Embryonic facial prominence (tissue), 1 donor: ENCODE results near the gene MFAP3.
A peak's percentile ranks its signal among the peaks of the same experiment; 100 is the strongest.
"Not testable (repeated sequence)": the region's sequence is repeated elsewhere in the genome, so short reads cannot be mapped to it uniquely, and the experiment has no call there.

ENCODE experiments used
- DNase-seq: peaks from one replicate; pipeline ENCODE4 v3.0.0-alpha.2; 2016; ENCODE audit errors: extremely low spot score

Gene MFAP3

GRCh38 chr5:154053468-154053867 lies 14.7 kb downstream of the MFAP3 start:
- no peak for DNase-seq

GRCh38 chr5:154055201-154055600 lies 16.4 kb downstream of the MFAP3 start:
- DNase-seq, result no peak

GRCh38 chr5:154058055-154059038 lies 19.6 kb downstream of the MFAP3 start:
- no peak for DNase-seq

DNA sequence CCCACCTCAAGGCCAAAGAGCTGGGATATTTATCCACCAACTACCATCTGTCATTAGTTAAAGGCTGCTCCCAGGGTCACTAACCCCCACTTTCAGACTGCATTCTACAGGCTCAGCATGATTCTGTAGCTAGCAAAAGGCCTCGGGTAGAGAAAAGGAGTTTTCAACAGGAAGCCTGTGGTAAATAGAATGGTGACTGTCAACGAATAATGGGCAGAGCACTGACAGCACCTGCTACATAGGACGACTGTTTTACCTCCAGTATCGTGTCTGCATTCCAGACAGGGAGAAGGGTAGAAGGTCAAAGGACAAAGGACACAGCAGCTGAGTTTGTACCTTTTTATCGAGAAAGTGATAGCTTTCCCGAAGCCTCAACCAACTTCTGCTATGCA lies 20.3 kb downstream of the MFAP3 start:
- no peak for DNase-seq

DNA sequence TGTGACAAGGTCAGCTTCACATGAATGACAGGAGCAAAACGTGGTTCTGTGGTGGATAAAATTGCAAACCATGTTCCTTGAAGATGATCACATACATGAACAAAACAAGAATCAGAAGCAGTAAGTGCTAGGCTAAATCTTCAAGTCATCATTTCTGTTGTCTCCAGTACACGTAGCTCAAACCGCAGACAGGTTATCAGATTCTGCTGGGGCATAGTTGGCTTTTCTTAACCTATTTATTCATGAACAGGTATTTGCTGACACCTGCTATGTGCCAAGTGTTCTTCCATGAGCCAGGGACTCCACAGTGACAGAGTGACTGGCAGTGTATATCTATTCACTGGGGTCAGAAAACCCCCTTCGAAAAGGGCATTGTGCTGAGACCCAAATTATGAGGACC lies 20.8 kb downstream of the MFAP3 start:
- no peak for DNase-seq

GRCh38 chr5:154060606-154061005 lies 21.8 kb downstream of the MFAP3 start:
- no peak for DNase-seq

DNA sequence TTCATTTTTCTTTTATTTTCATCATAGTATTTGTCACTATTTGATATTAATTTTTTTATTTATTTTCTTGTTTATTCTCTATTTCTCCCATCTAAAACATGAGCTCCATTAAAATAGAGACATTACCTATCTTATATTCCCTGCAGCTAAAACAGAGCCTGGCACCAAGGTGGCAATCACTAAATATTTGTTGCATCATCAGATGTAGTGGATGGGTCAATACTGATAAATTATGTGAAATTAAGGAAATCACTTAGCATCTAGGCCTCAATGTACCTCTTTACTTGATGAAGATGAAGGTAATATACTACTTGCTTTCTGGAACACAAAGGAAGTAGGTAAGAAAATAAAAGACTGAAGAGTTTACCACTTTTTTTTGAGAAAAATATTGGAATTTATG lies 24.6 kb downstream of the MFAP3 start:
- DNase-seq, result no peak

DNA sequence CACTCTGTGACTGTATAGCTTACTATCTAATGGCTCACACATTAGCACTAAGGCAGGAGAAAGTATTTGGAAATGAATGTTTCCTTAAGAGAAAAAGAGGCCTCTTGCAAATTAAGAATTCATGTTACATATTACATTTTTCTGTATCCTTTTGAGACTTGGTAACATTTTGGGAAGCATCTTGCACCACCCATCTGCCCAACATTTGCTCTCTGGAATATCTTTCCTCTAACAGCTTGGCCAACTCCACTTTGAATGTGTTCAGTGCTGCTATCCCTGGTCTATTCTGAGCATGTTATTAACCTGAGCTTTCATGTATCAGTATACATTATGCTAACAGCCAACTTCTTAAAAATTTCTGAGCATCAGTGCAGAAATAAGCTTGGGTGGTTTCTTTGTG lies 27.2 kb downstream of the MFAP3 start:
- DNase-seq, result no peak

DNA sequence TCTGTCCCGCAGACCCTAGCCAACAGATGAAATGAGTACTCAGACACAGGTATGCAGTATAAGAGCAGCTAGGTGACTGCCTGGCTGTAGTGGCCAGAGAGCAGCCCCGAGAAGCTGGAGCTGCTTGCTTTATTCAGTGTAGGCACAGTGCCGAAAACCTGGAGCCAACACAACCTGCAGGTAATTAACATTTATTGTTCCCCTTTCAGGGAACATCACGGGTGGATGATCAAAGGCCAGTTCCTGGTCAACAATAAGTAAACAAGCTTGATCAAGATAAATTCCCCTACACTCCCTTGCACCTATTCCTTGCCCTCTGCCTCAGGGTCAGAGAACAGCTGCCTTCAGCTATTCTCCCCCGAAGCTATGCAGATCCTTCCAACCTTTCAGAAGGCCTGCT lies 31.1 kb downstream of the MFAP3 start:
- not testable (repeated sequence) for DNase-seq

DNA sequence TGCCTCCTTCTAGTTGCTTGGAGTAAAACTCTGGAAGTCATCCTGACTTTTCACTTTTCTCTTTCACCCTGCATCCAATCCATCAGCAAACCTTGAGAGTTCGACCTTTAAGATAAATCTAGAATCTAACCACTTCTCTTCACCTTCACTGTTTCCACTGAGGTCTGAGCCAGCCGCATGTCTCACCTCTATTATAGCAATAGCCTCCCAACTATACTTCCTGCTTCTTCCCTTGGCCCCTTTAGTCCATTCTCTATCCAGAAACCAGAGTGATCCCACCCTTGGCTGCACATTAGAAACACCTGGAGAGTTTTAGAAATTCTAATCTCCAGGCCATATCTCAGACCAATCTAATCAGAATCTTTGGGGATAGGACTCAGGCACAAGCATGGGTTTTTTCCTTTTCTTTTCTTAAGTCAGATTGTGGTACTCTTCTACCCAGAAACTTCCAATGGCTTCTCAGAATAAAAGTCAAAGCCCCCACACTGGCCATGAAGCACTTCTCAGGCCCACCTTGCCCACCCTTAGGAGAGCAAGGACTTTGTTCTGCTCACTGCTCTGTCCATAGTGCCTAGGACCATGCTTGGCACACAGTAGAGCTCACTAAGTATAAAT lies 33.1 kb downstream of the MFAP3 start:
- no peak for DNase-seq

- DNase-seq, result peak; percentile 65
These were observed 33.8 kb downstream of the MFAP3 start for GRCh38 chr5:154072414-154073171.

- DNase-seq, result no peak
These were observed 37.6 kb downstream of the MFAP3 start for GRCh38 chr5:154076240-154076922.

DNA sequence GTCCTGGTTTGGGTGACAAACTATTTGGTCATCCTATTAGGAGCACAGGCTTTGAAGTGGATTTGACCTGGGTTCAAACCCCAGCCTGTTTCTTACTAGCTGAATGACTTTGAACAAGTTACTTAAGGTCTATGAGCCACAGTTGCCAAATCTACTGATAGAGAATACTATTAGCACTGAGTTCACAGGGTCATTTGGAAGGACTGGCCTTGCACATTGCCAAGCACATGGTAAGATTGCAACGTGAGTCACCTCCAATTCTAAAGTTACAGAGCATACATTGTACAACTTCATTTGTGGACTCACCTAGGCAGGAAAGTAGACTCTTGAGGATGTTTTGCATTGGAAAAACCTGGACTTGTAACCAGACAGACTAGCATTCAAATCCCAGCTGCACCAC lies 38.9 kb downstream of the MFAP3 start:
- no peak for DNase-seq

- no peak for DNase-seq
These were observed 39.5 kb downstream of the MFAP3 start for GRCh38 chr5:154078272-154078671.

- no peak for DNase-seq
These were observed 42.5 kb downstream of the MFAP3 start for GRCh38 chr5:154081246-154081645.

GRCh38 chr5:154084062-154084639 lies 45.4 kb downstream of the MFAP3 start:
- no peak for DNase-seq

DNA sequence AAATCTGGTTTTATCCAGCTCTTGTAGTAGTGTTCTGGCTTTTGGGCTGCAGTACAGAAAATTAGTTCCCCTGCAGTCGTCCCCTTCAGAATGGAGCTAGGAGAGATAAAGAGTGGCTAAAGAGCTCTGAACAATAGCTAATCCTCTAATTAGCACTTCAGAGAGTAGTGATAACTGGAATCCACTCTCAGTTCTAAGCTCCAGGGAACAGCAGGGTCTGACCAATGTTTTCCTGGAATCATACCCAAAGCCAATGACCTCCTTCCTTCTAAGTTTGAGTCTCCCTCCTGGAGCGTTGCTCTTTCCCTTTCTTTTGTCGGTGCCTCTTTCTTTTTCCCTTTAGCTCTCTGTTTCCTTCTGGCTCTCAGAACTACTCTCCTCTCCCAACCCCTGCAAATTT lies 47.4 kb downstream of the MFAP3 start:
- no peak for DNase-seq

- no peak for DNase-seq
These were observed 47.9 kb downstream of the MFAP3 start for GRCh38 chr5:154086641-154087040.

- DNase-seq, result no peak
These were observed 48.5 kb downstream of the MFAP3 start for GRCh38 chr5:154087260-154087659.

DNA sequence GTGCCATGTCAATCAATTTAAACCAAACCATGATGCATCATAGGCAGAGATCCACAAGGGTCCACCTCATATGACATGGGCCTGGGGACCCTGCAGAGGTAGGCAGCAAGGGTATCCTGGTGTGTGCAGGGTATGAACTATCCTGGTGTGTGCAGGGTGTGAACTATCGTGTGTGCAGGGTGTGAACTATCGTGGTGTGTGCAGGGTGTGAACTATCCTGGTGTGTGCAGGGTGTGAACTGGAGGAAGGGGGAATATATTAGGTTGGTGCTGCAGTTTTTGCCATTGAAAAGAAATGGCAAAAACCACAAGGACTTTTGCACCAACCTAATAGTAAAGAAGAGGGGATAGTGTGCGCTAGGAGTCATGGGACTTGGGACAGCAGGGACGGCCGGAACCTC lies 50.0 kb downstream of the MFAP3 start:
- DNase-seq, result no peak

DNA sequence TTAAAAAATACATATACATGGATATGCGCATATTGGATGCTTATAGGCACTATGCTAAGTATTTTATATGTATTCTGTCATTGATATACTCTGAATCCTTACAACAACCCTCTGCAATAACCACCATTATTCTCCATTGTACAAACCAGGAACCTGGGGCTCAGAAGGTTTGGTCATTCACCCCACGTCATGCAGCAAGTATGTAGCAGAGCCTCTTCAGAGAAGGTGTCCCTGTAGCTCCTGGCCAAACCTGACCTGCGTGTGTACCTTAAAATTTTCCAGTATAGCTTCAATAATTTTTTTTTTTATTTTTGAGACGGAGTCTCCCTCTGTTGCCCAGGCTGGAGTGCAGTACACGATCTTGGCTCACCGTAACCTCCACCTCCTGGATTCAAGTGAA lies 51.9 kb downstream of the MFAP3 start:
- DNase-seq, result no peak
